ENCODE results near the gene PYGM.

Gene PYGM

GRCh38 chr11:64767344-64768299 lies 7.8 kb upstream of the PYGM start:
- peak; percentile 32 to 42 for DNase-seq (ENCODE audit: low read depth in 2 of 2)

DNA sequence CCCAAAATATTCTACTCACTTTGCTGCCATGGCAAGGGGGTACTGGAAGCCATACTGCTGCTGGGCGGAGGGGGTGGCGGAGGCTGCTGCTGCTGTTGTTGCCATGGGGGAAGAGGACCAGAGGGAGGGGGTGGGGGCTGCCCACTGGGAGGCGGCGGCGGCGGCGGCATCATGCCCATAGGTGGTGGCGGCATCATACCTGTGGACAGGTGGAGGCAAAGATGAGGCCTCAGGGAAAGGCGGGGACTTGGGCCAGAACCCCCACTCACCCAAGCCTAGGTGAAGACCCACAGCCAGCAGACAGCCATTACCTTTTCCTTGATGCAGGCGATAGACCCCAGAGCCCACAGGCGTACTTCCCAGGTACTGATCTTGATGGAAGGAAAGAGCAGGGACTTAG lies 7.1 kb upstream of the PYGM start:
- DNase-seq (ENCODE audit: low read depth in 2 of 2), result no peak

GRCh38 chr11:64765851-64766665 lies 6.3 kb upstream of the PYGM start:
- DNase-seq (ENCODE audit: low read depth in 2 of 2), result no peak

DNA sequence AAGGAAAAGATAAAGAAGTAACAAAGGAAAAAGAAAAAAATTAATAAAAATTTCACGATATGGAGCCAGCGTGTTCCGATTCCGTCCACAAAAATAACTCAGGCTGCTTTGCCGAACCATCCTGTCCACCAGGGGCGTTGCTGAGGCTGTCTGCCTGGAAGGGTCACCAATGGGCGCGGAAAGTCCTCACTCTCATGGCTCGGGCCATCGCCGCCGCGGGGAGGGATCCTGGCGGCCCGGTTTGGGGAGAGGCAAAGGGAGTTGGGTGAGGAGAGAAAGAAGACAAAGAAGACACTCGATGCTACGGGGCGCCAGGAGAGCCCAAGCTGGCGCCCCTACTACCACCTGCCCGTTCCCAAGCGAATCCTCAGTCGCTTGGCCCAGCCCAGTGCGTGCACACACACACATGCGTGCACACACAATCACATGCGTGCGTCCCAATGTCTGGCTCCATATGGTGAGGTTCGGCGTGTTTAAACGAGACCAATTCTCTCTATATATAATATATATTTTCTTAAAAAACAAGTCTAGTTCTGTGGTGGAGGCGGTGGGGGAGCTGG lies 5.6 kb upstream of the PYGM start:
- DNase-seq (ENCODE audit: low read depth in 2 of 2), result no peak

- DNase-seq (ENCODE audit: low read depth in 2 of 2), result no peak
Observed at GRCh38 chr11:64764753-64765152, 5.0 kb upstream of the PYGM start.

DNA sequence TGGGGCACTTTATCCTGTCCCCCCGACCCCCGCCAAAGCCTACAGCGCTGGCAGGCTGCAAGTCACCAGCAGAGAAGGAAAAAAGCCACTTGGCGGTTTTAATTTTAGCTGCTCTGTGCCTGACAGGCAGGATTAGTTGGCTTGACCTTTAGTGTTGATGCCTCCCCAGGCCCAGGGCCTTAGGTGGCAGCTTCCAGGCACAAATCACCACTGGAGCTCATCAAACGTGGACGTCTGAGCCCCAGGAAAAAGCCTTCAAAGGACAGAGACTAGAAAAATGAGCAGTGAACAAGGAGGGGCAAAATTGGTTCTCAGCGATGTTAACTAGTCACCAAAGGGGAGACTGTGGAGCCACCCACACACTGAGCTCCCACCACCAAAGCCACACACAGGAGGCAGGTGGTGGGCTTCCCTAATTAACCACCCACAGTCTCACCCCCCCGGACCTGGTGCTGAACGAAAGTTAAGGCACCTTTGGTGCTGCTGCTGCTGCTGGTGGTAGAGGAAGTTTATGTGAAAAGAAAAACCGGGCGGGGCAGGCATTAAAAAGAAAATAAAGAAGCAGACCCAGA lies 4.4 kb upstream of the PYGM start:
- no peak for DNase-seq (ENCODE audit: low read depth in 2 of 2)

DNA sequence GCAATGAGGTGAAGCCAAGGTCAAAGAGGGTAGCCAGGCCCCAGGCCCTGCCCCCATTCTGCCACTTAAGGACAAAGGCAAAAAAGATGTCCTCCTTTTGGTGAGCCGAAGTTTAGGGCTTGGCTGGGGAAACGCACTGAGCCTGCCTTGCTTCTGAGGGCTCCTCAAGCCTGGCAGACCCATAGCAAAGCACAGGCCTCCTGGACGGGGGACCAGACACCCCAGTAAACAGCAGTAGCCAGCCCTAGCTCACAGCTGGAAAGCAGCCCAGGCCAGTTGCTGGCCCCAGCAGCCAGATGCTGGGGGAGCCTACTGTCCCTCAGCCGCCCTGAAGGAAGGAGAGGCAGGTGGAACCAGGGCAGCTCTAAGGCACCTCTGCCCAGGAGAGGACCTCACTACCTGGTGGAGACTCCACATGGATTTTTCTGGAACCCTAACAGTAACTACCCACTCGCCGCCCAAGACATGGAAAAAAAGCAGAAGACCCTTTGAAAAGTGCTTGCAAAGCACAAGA lies 3.8 kb upstream of the PYGM start:
- DNase-seq (ENCODE audit: low read depth in 2 of 2), result no peak

DNA sequence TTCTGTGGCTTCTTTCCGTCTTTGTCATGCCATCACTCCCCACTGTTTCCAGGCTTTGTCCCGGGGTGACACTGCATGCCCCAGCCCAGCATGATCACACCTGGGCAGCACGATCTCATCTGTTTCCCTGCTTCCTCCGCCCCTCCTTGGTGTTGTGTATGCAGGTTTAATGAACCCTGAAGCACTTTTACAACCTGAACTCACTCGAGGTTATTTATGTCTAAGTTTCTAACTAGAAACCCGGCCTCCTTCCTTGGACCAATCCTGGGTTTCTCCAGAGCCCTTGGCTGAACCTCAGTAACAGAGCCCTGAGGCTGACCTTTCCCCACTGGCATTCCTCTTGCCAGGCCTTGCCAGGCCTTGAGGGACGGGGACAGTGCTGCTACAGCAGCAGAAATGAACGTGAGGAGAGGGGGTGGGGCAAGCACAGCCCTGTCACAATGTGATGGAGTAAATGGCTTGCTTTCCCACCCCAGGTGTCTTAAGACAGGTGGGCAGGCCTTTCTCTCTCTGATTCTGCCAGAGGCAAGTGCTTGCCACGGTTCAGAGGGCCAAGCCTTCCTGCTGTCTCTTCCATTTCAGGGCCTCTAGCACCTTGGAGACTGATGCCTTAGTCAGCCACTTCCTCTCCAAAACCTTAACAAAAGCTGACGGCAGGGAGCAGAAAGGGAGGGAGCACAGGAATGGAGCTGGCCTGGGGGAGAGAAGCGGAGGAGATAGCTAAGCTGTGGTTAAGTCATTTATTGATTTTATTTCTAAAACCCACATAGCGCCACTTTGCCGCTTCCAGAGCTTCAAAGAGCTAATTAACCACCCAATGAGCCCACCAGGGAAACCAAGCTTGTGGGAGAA lies 3.1 kb upstream of the PYGM start:
- DNase-seq (ENCODE audit: low read depth in 2 of 2), result peak; percentile 32 to 35

GRCh38 chr11:64762277-64762673 lies 2.5 kb upstream of the PYGM start:
- no peak for DNase-seq (ENCODE audit: low read depth in 2 of 2)

GRCh38 chr11:64760759-64761420 lies 1.1 kb upstream of the PYGM start:
- DNase-seq (ENCODE audit: low read depth in 2 of 2), result no peak

DNA sequence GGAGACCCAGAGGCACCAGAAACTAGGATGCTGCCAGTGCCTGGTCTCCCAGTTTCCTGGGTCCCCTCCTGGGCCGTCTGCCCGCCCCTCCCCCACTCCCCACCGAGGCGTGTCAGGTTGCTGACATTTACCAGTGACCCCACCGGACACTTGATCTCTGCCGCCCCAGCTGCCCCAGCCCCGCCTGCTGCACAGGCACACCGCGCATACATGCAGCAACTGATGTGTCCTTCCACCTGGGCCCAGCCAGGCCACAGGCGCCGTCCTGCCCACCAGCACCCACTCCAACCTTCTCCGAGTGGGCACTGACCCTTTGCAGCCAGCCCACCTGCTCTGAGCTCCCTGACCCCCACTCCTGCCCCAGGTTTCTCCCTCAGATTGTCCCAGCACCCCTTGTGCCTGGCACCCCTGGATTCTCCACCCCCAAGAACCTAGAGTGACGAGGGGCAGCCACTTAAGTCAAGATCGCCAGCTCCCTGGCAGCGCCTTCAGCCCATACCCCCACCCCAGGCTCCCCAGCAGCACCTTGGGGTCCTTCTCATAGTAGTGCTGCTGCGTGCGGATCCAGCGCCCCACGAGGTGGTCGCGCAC lies 548 bp downstream of the PYGM start:
- DNase-seq (ENCODE audit: low read depth in 2 of 2), result no peak

DNA sequence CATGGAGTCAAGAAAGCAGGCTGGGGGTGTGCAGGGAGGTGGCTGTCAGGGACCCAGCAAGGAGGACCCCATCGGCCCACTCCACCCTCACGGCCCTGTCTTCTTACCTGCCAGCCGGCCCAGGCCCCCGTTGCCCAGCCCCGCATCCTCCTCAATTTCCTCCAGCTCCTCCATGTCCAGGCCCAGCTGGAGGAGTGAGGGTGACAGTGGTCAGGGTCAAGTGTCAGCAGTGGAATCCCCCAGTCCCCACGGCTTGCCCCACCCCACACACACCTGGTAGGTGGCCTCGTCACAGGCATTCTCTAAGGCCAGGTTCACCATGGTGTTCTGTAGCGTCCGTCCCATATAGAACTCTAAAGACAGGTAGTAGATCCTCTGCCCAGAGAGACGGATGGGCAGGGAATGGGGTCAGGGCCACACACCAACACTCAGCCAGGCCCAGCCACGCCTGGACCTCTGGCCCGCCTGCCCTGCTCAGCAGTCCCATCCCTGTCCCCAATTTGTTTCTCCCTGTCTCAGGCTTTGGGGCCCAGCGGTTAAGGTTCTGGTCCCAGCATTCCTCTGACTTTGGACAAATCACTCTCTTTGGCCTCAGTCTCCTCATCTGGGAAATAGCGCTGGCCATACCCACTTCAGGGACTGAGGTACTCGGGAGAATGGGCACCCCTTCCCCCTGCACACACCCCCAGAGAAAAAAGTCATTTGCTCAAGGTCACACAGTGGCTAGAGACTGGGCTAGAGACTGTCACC lies 1.3 kb downstream of the PYGM start:
- no peak for DNase-seq (ENCODE audit: low read depth in 2 of 2)

DNA sequence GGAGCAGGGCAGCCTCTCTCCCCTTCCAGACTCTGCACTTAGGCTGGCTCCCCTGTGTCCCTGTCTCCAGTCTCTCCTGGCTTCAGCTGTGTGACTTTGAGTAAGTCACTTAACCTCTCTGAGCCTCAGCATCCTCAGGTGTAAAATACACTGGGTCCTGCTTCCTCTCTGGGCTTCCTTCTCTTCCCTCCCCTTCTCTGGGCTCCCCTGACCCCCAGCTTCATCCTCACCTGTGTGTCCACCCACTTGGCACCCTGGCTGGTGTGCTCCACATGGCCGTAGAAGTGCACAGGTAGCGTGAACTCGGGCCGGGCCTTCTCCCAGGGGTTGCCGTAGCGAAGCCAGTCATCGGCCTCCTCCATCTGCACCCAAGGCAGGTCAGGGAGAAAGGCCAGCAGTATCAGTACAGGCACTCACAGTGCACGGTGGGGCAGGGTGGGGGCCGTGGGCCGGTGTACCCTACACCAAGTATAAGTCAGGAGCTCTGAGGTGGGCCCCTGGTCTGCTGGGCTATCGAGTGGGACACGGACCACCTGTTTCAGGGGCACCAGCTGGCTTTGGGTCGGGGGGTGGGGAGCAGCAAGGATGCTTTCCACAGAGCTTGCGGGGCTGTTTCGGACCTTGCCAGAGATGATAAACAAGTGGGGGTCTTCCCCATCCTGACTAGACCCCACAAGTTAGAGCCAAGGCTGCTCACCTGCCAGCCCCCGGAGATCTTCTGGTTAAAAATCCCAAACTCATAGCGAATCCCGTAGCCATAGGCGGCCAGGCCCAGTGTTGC lies 2.0 kb downstream of the PYGM start:
- no peak for DNase-seq (ENCODE audit: low read depth in 2 of 2)

DNA sequence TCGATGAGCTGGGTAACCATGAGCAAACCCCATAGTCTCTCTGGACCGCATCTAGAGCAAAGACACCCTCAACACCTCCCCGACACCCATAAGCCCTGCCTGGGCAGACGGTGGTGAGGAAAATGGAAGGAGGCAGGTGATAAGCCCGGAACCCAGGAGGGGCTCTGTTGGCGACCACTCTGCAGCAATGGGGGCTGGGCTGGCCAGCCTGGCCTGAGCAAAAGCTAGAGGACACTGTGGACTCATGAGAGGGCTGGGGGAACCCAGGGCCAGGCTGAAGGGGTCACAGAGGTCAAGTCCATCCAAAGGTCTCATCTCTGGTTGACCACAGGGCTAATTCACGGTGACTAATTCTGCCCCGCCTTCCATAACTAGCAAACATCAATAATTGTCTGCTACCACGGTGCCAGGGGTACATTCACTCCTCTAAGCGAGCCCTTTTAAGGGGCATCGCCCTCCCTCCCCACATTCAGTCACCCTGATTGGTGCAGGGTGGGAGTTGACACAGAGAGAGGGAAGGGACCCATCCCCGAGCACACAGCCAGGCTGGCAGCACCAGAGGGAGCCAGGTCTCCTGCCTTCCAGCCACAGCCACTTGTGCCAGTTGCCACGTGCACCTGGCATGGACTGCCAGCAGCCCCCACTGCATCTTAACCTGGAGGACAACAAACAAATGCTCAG lies 4.0 kb downstream of the PYGM start:
- no peak for DNase-seq (ENCODE audit: low read depth in 2 of 2)

GRCh38 chr11:64754919-64755662 lies 4.7 kb downstream of the PYGM start:
- DNase-seq (ENCODE audit: low read depth in 2 of 2), result no peak

- no peak for DNase-seq (ENCODE audit: low read depth in 2 of 2)
Observed at GRCh38 chr11:64754124-64754918, 5.5 kb downstream of the PYGM start.
